HepG2 (cell line): Measurements from ENCODE around the gene PRKCD. TPM values are rescaled to one million over a fixed set of nuclear protein-coding genes. Genes with fewer than 3 reads are reported as not detected.

ENCODE experiments used
- ASH2L ChIP-seq: fragments of 300-600, 200-600 bp; sonication (generic); IDR thresholded peaks from 2 replicates; pipeline ENCODE4 v1.7.0; 2017; ENCODE audit warnings: low read depth, mild to moderate bottlenecking, moderate library complexity, mixed read lengths, low read length; ENCODE audit not compliant: insufficient read length
- FOXO4 ChIP-seq: sonication (generic); formaldehyde crosslinking; conservative IDR thresholded peaks from 2 replicates; pipeline ENCODE4 v1.8.1; 2023; ENCODE audit warnings: missing genetic modification reagents
- POLR2G ChIP-seq: fragments of 200-400 bp; formaldehyde crosslinking; IDR thresholded peaks from 2 replicates; pipeline ENCODE4 v1.6.1; 2018; ENCODE audit warnings: mild to moderate bottlenecking, low read depth, low read length, moderate library complexity
- RARG ChIP-seq: sonication (generic); formaldehyde crosslinking; IDR thresholded peaks from 2 replicates; pipeline ENCODE4 v1.4.0; 2020; ENCODE audit warnings: low read depth, mild to moderate bottlenecking, missing genetic modification reagents
- RCOR2 ChIP-seq: IDR thresholded peaks from 2 replicates; pipeline ENCODE4 v1.6.1; 2016; ENCODE audit warnings: missing biosample characterization, missing genetic modification reagents
- SIN3B ChIP-seq: fragments of 150-350 bp; IDR thresholded peaks from 2 replicates; pipeline ENCODE4 v1.6.1; 2014; ENCODE audit warnings: low read length
- STAT5B ChIP-seq: sonication (generic); formaldehyde crosslinking; IDR thresholded peaks from 2 replicates; pipeline ENCODE4 v1.4.0; 2020; ENCODE audit warnings: missing genetic modification reagents
- ZBTB7B ChIP-seq: sonication (generic); formaldehyde crosslinking; IDR thresholded peaks from 2 replicates; pipeline ENCODE4 v1.4.0; 2020; ENCODE audit warnings: missing genetic modification reagents
- ZNF232 ChIP-seq: sonication (generic); formaldehyde crosslinking; IDR thresholded peaks from 2 replicates; pipeline ENCODE4 v1.4.0; 2020; ENCODE audit warnings: missing genetic modification reagents, borderline replicate concordance
- ZNF24 ChIP-seq: fragments of 450-650 bp; IDR thresholded peaks from 2 replicates; pipeline ENCODE4 v1.6.1; 2017; ENCODE audit warnings: antibody characterized with exemption, mild to moderate bottlenecking
- ZNF550 ChIP-seq: sonication (generic); formaldehyde crosslinking; IDR thresholded peaks from 2 replicates; pipeline ENCODE4 v1.4.0; 2020; ENCODE audit warnings: mild to moderate bottlenecking, missing genetic modification reagents, borderline replicate concordance
- ZNF598 ChIP-seq: sonication (generic); formaldehyde crosslinking; IDR thresholded peaks from 2 replicates; pipeline ENCODE4 v1.5.1; 2020; ENCODE audit warnings: mild to moderate bottlenecking, missing genetic modification reagents, borderline replicate concordance
- polyA plus RNA-seq, 8 experiments: library from polyadenylated mRNA; depleted of rRNA in 3 of 8; stranded (reverse) in 7 of 8; unstranded in 1 of 8; fragments of >200 nt; fragmentation: Illumina TruSeq in 4 of 8; extraction: Trizol in 4 of 8; gene quantifications; 2 replicates each; pipeline versions ENCODE4 v1.2.1 to v1.2.3, GENCODE V29; 2011 to 2016; ENCODE audit warnings: low read depth in 4 of 8, missing spikeins in 1 of 8, mixed read lengths in 1 of 8; ENCODE audit not compliant: insufficient read depth in 1 of 8
- total RNA-seq, 5 experiments: library from RNA; depleted of rRNA; stranded (reverse); fragments of >200 nt; fragmentation: Illumina TruSeq; extraction: Trizol; gene quantifications; 2 replicates each; pipeline ENCODE4 v1.2.3, GENCODE V29; 2016; ENCODE audit warnings: low read depth in 1 of 5
- TF ChIP-seq, protein P1 (sequence below), 2 experiments: fragments of 450-650 bp in 1 of 2; sonication (generic) in 1 of 2; formaldehyde crosslinking in 1 of 2; IDR thresholded peaks; 2 replicates each; pipeline versions ENCODE4 v1.6.1 to v1.8.0; 2016 to 2022; ENCODE audit warnings: antibody characterized with exemption in 1 of 2, mild to moderate bottlenecking in 1 of 2, missing genetic modification reagents in 1 of 2
- TF ChIP-seq, protein P2 (sequence below): sonication (generic); formaldehyde crosslinking; IDR thresholded peaks from 2 replicates; pipeline ENCODE4 v1.8.1; 2023; ENCODE audit warnings: mild to moderate bottlenecking, moderate library complexity, missing genetic modification reagents

Gene PRKCD
- total and polyA plus RNA-seq, 2 of the 13 experiments (the other 11 are each of a cell fraction or from before 2014, with no cell fraction given), result 1.6 to 40.7 TPM

DNA sequence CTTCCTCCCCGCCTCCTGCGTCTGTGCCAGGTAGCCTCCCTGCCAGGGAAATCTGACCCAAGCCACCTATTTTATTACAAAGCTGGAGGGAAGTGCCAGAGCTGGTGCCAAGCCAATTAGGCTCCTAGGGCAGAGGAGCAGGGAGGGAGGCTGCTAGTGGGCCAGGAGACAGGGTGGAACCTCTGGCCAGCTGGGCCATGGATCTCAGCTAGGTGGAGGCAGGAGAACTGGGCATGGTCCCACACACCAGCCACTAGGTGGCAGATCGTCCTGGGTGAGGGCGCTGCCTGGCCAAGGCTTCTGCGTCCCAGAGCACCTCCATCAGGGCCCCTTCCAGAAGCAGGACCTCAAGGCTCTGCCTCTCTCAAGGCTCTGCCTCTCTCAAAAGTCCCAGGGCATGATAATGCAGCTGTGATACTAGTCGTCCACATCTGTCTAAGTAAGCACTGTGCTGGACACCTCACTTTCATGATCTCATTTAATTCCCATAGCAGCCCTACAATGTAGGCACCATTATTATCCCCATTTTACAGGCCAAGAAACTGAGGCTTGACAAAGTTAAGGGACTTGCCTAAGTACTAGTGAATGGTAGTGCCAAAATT, 26.3 kb upstream of the PRKCD start (continued):
- TF ChIP-seq, protein P1, sequence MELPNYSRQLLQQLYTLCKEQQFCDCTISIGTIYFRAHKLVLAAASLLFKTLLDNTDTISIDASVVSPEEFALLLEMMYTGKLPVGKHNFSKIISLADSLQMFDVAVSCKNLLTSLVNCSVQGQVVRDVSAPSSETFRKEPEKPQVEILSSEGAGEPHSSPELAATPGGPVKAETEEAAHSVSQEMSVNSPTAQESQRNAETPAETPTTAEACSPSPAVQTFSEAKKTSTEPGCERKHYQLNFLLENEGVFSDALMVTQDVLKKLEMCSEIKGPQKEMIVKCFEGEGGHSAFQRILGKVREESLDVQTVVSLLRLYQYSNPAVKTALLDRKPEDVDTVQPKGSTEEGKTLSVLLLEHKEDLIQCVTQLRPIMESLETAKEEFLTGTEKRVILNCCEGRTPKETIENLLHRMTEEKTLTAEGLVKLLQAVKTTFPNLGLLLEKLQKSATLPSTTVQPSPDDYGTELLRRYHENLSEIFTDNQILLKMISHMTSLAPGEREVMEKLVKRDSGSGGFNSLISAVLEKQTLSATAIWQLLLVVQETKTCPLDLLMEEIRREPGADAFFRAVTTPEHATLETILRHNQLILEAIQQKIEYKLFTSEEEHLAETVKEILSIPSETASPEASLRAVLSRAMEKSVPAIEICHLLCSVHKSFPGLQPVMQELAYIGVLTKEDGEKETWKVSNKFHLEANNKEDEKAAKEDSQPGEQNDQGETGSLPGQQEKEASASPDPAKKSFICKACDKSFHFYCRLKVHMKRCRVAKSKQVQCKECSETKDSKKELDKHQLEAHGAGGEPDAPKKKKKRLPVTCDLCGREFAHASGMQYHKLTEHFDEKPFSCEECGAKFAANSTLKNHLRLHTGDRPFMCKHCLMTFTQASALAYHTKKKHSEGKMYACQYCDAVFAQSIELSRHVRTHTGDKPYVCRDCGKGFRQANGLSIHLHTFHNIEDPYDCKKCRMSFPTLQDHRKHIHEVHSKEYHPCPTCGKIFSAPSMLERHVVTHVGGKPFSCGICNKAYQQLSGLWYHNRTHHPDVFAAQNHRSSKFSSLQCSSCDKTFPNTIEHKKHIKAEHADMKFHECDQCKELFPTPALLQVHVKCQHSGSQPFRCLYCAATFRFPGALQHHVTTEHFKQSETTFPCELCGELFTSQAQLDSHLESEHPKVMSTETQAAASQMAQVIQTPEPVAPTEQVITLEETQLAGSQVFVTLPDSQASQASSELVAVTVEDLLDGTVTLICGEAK (IDR thresholded peaks at IDR 0.05), result no peak
- TF ChIP-seq, protein P1 (CRISPR knock-in tag; IDR thresholded peaks at IDR 0.05), result no peak
- TF ChIP-seq RCOR2 (CRISPR knock-in tag) (no peak), ZBTB7B (CRISPR knock-in tag) (0 out of 2 replicates have a peak, but pooled peaks have one; percentile 34), ZNF232 (no peak), ZNF550 (CRISPR knock-in tag) (0 out of 2 replicates have a peak, but pooled peaks have one; percentile 36), FOXO4 (CRISPR knock-in tag) (no peak), ASH2L (no peak), RARG (CRISPR knock-in tag) (no peak), STAT5B (CRISPR knock-in tag) (no peak), ZNF598 (CRISPR knock-in tag) (no peak), SIN3B (no peak), POLR2G (no peak), ZNF24 (no peak; the same call in 1 of the 2 replicates)
- TF ChIP-seq, protein P2, sequence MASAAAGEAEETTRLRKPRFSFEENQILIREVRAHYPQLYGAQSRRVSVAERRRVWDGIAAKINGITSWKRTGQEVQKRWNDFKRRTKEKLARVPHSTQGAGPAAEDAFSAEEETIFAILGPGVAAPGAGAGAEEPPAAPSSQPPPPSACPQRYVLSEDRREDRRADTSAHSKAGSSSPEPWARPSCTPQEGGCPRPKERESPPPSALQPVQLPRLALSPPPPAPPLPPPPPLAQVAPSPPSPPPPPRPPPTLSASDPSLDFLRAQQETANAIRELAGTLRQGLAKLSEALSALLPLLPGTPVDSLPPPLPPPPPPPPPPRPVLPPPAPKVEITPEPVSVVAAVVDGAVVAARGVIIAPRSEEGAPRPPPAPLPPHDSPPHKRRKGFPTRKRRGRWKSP, result no peak
